Activated CD8-positive, alpha-beta memory T cell treated with anti-CD3 and anti-CD28 coated beads, Interleukin-2, amount 50 U/mL, for 1 hour (primary cell): ENCODE measurements around the gene SLC2A1.
"Not testable (repeated sequence)": the region's sequence is repeated elsewhere in the genome, so short reads cannot be mapped to it uniquely, and the experiment has no call there.

Experiments used
- DNase-seq: peaks from one replicate; pipeline ENCODE4 v3.0.0-alpha.2; 2020; ENCODE audit errors: extremely low read depth

Gene SLC2A1

DNA sequence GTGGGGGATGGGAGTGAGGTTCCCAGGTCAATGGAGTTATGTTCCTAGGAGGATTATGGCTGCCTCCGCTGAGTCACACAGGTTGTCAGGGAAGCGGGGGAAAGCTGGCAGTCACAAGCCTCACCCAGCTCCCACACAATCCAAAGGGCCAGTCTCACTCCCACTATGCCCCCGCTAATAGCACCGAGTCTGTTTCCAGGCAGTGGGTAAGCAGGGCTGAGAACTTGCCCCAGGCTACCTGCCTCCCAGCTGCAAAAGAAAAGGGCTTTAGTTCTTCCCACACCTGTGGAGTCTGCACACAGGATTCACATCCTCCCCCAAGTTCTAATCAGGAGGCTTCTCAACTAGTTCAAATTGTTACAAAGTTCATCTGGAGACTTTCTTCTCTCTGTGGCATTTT lies 58.7 kb downstream of the SLC2A1 start:
- DNase-seq, result not testable (repeated sequence)

DNA sequence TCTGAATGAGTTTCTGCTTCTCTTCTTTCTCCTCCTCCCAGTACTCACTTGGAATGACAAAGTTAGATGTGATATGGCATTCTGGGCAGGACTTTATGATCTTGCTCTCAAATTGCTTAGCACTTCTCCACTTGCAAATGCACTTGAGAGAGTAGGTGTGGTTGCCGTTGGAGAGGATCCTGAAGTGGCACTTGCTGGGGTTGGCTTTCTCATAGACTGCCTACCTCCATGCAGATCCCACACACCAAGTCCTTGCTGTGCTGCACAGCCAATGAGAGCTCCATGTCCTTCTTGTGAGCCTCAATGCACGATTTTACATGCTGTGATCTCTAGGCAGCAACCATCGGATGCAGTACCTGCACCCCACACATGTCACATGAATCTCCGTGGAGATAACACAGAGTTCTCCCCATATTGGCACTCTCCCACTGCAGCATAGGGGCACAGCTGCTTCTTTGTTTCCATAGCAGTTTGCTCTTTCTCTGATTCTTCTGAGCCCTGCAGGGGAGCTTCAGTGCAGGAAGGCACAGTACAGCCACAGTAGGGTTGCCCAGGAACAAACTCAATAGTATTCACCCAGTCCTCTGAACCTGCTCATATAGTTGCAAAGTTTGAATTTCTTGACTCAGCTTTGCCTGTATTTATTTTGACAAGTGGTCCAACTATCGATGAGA lies 67.1 kb downstream of the SLC2A1 start:
- DNase-seq, result no peak

DNA sequence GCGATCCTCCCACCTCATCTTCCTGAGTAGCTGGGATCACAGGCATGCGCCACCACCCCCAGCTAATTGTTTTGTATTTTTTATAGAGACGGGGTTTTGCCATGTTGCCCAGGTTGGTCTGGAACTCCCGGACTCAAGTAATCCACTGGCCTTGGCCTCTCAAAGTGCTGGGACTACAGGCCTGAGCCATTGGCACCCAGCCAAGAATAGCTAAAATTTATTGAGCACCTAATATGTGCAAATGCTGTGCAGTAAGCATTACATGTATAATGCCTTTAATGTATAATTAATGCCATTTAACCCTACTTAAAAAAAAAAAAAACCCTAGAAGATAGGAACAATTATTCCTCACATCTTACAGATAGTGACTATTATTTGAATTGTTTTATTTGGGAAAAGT lies 69.4 kb downstream of the SLC2A1 start:
- no peak for DNase-seq

DNA sequence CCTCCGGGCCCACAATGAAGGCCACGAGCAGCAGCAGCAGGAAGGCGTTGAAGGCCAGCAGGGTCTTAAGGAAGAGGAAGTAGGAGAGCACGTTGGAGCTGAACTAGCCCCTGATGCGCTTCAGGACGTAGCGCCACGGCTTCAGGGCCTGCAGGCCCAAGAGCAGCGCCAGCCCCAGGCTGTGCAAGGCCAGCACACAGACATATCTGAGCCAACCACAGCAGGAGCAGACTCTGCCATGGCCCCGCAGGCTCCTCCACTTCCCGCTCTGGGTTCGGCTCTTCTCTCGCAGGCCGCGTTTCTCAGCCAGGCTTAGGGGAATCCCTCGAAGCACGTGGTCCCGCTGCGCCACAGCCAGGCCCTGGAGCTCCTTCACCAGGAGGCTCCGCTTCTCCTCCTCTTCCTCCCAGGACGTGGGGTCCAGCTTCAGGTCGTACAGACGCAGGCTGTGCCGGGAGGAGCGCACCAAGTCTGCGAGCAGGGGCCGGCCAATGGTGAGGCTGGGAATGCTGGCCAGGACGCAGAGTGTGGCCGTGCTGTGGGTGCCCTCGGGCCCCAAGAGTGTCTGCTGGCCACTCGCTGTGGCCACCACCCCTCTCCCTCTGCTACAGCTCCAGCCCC lies 70.5 kb downstream of the SLC2A1 start:
- no peak for DNase-seq

DNA sequence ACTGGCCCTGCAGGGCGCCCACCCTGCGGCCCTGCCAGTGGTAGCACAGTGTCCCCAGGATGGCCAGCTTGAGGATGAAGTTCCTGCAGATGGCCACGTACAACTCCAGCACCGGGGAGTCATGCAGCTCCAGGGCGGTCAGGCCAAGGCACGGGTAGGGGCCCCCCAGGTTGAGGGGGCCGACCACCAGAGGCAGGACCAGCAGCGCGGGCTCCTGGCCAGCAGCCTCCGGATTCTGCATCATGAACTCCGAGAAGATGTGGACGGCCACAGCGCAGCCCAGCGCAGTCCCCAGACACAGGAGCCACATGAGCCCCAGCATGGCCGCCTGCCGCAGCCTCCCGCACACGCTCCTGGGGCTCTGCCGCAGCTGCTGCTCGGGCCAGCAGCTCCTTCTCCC lies 71.3 kb downstream of the SLC2A1 start:
- DNase-seq, result no peak

DNA sequence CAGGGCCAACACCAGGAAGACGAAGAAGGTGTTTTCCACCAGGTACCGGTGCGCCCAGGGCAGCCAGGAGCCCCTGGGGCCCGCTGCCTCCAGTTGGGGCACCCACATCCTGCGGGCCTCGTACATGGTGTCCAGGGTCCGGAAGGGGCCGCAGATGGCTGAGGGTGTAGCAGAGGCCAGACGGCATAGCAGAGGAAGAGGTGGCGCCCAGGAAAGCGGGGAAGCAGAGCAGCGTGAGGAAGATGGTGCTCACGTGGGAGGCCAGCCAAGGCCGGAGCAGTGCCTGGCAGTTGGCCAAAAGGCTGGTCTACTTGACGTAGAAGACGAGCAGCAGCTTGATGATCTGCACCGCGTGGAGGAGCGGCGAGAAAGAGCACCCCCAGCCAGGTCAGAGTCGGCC lies 71.9 kb downstream of the SLC2A1 start:
- DNase-seq, result no peak

DNA sequence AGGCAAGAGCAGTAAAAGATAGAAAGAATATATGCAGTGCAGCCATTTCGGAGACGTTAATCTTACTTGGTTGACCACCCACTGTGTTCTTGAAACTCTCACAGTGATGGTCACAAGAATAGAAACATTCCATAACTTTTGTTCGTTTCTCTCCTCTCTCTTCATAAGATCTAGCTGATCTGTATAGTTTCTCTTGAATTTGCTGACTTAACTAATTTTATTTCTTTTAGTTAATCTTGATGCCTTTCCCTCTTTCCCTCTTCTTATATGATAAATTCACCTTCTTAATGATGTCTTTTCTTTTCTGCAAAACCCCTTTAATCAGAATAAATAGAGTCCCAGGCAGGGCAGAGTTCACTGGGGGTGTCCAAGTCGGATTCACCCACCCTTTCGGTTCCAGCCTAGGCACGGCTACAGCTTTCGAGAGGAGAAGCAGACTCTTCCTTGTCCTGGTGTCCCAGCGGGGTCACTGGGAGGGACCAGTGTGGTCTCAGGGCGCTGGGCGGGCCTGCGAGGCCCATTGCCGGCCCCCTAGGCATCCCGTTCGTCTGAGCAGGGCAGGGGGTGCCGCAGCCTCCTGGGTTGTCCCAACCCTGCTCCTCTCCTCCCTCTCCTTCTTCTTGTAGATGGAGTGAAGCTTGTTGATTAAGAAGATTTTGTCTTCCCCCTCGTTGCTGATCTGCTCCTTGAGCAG lies 72.5 kb downstream of the SLC2A1 start:
- DNase-seq, result no peak

DNA sequence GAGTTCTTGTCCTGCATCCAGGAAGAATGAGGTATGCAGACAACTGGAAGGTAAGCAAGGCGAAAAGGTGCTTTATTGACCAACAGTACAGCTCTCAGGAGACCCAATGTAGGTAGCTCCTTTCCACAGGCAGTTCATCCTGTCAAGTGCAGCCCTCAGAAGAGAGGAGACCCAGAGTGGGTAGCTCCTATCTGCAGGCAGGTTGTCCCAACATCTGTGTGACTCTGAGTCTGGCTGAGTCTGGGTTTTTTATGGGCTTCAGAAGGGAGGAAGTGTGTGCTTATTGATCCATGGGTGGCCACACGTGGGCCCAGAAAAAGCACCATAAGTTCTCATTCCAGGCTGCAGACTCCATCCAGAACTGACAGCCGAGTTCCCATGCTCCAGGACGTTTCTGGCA lies 78.3 kb downstream of the SLC2A1 start:
- DNase-seq, result no peak

DNA sequence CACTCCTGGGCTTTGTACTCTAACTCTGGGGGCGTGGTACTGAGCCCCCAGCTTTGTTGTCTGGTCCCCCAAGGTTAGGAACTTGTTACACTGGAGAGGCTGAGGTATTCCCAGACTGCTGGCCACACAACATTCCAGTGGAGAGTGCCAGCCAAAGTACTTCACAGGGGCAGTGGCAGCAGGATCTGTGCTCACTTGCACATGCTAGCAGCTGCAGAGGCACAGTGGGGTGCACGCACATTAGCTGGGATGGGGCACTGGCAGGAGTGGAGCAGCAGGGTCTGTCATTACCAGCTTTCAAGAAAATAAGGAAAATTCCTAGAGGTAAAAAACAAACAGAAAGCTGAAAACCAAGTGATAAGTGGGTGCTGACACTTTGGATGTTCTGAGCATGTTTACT lies 81.3 kb downstream of the SLC2A1 start:
- no peak for DNase-seq

DNA sequence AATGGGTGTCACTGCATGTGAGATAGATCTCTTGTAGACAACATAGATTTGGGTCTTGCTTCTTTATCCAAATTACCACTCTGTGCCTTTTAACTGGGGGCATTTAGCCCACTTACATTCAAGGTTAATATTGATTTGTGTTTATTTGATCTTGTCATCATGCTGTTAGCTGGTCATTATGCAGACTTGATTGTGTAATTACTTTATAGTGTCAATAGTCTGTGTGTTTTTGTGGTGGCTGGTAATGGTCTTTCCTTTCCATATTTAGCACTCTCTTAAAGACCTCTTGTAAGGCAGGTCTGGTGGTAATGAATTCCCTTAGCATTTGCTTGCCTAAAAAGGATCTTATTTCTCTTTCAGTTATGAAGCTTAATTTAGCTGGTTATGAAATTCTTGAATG lies 82.7 kb downstream of the SLC2A1 start:
- no peak for DNase-seq
